Tibial artery (tissue), 4 donors: ENCODE measurements around the gene MOB1B.

ENCODE experiments used
- DNase-seq, 2 donors: peaks; one replicate each; pipeline ENCODE4 v3.0.0-alpha.2; 2019
- H3K27ac ChIP-seq, 2 donors: fragments of 200-600 bp; sonication (generic) in 1 of 2; 1 replicate in 1 of 2; 2 replicates in 1 of 2; pipeline ENCODE4 v1.5.1; 2018 to 2019; ENCODE audit warnings: mild to moderate bottlenecking in 1 of 2
- H3K27me3 ChIP-seq, 2 donors: fragments of 200-600 bp; sonication (generic) in 1 of 2; one replicate each; pipeline versions ENCODE4 v1.5.1 to v1.6.0; 2016 to 2019
- H3K36me3 ChIP-seq, 3 donors: fragments of 200-600 bp; sonication (generic) in 2 of 3; one replicate each; pipeline ENCODE4 v1.5.1; 2016 to 2019; ENCODE audit warnings: mild to moderate bottlenecking in 2 of 3
- H3K4me1 ChIP-seq, 4 donors: fragments of 200-600 bp; sonication (generic) in 2 of 4; 1 replicate in 3 of 4; 2 replicates in 1 of 4; pipeline ENCODE4 v1.5.1; 2016 to 2019
- H3K4me3 ChIP-seq, 2 donors: fragments of 200-600 bp; sonication (generic) in 1 of 2; 1 replicate in 1 of 2; 2 replicates in 1 of 2; pipeline ENCODE4 v1.5.1; 2018 to 2019; ENCODE audit warnings: mild to moderate bottlenecking in 2 of 2
- H3K9me3 ChIP-seq, 3 donors: fragments of 200-600 bp; sonication (generic) in 1 of 3; one replicate each; pipeline ENCODE4 v1.5.1; 2016 to 2019
- CTCF ChIP-seq, 2 experiments: fragments of 200-600 bp in 1 of 2; fragments of 450-650 bp in 1 of 2; IDR thresholded peaks; one replicate each; pipeline ENCODE4 v1.5.1; 2017 to 2019; ENCODE audit warnings: antibody characterized with exemption in 2 of 2, mild to moderate bottlenecking in 1 of 2, moderate library complexity in 1 of 2
- intact Hi-C: fragments of 100-400 bp; cut with DNase I; formaldehyde crosslinking; loops from one replicate; pipeline ENCODE4 v1.15.0; 2023; ENCODE audit warnings: low total_unique reads

MOB1B gene

GRCh38 chr4:70868778-70869177 lies 33.4 kb upstream of the MOB1B start:
- intact Hi-C loops: no loop called here
- no peak for DNase-seq
- no peaks in the 10 kb centered on the region for H3K36me3 ChIP-seq
- no peak overlapping the region for H3K27ac ChIP-seq
- no peak for TF ChIP-seq CTCF (IDR thresholded peaks at IDR 0.05)
- no peak overlapping the region for H3K4me3 ChIP-seq
- H3K27me3 ChIP-seq: no peaks in the 10 kb centered on the region
- no peaks in the 10 kb centered on the region for H3K4me1 ChIP-seq
- no peaks in the 10 kb centered on the region for H3K9me3 ChIP-seq

GRCh38 chr4:70873216-70873615 lies 29.0 kb upstream of the MOB1B start:
- Histone ChIP-seq H3K36me3 (no peaks in the 10 kb centered on the region), H3K27me3 (no peaks in the 10 kb centered on the region), H3K4me1 (no peaks in the 10 kb centered on the region), H3K27ac (no peak overlapping the region), H3K9me3 (no peaks in the 10 kb centered on the region), H3K4me3 (no peak overlapping the region)
- intact Hi-C loops: no loop called here
- TF ChIP-seq CTCF (IDR thresholded peaks at IDR 0.05): no peak
- DNase-seq: no peak

- Histone ChIP-seq H3K9me3 (no peaks in the 10 kb centered on the region), H3K4me1 (no peaks in the 10 kb centered on the region), H3K27ac (no peak overlapping the region), H3K27me3 (no peaks in the 10 kb centered on the region), H3K4me3 (no peak overlapping the region), H3K36me3 (no peaks in the 10 kb centered on the region)
- no peak for TF ChIP-seq CTCF (IDR thresholded peaks at IDR 0.05)
- DNase-seq: no peak
- intact Hi-C loops: no loop called here
Observed at GRCh38 chr4:70874268-70875156, 27.7 kb upstream of the MOB1B start.

GRCh38 chr4:70877556-70877955 lies 24.6 kb upstream of the MOB1B start:
- no peaks in the 10 kb centered on the region for H3K4me1 ChIP-seq
- intact Hi-C loops: no loop called here
- H3K36me3 ChIP-seq: no peaks in the 10 kb centered on the region
- no peak overlapping the region for H3K27ac ChIP-seq
- no peak overlapping the region for H3K4me3 ChIP-seq
- no peaks in the 10 kb centered on the region for H3K9me3 ChIP-seq
- no peak for DNase-seq
- H3K27me3 ChIP-seq: no peaks in the 10 kb centered on the region
- no peak for TF ChIP-seq CTCF (IDR thresholded peaks at IDR 0.05)

- H3K4me1 ChIP-seq: no peaks in the 10 kb centered on the region
- no peaks in the 10 kb centered on the region for H3K36me3 ChIP-seq
- no peak for DNase-seq
- H3K4me3 ChIP-seq: no peak overlapping the region
- intact Hi-C loops: no loop called here
- no peak for TF ChIP-seq CTCF (IDR thresholded peaks at IDR 0.05)
- no peak overlapping the region for H3K27ac ChIP-seq
- H3K27me3 ChIP-seq: no peaks in the 10 kb centered on the region
- H3K9me3 ChIP-seq: no peaks in the 10 kb centered on the region
Observed at GRCh38 chr4:70880739-70881138, 21.4 kb upstream of the MOB1B start.
